Esophagus muscularis mucosa (tissue), 4 donors: ENCODE measurements around the gene URI1. TPM values are rescaled to one million over a fixed set of nuclear protein-coding genes. Genes with fewer than 3 reads are reported as not detected.
A peak's percentile ranks its signal among the peaks of the same experiment; 100 is the strongest.

Experiments
- DNase-seq: peaks from one replicate; pipeline ENCODE4 v3.0.0-alpha.2; 2017; ENCODE audit errors: extremely low spot score
- H3K27ac ChIP-seq, 4 donors: fragments of 200-600 bp; sonication (generic); replicated peaks in 1 of 4; 1 replicate in 3 of 4; 2 replicates in 1 of 4; pipeline ENCODE4 v1.5.1; 2016 to 2019; ENCODE audit warnings: mild to moderate bottlenecking in 1 of 4
- H3K27me3 ChIP-seq, 4 donors: fragments of 200-600 bp; sonication (generic); one replicate each; pipeline versions ENCODE4 v1.5.1 to v1.6.0; 2016 to 2019
- H3K36me3 ChIP-seq, 4 donors: fragments of 200-600 bp; sonication (generic); one replicate each; pipeline ENCODE4 v1.5.1; 2016 to 2019
- H3K4me1 ChIP-seq, 4 donors: fragments of 200-600 bp; sonication (generic); one replicate each; pipeline ENCODE4 v1.5.1; 2016 to 2019
- H3K4me3 ChIP-seq, 4 donors: fragments of 200-600 bp; sonication (generic); 1 replicate in 2 of 4; 2 replicates in 2 of 4; pipeline ENCODE4 v1.5.1; 2016 to 2019; ENCODE audit warnings: mild to moderate bottlenecking in 4 of 4, moderate library complexity in 1 of 4
- H3K9me3 ChIP-seq, 4 donors: fragments of 200-600 bp; sonication (generic); 1 replicate in 3 of 4; 2 replicates in 1 of 4; pipeline ENCODE4 v1.5.1; 2016 to 2019
- EP300 ChIP-seq: sonication (generic); formaldehyde crosslinking; IDR thresholded peaks from one replicate; pipeline ENCODE4 v1.6.1; 2017; ENCODE audit warnings: antibody characterized with exemption
- POLR2A ChIP-seq: fragments of 450-650 bp; IDR thresholded peaks from one replicate; pipeline ENCODE4 v1.6.1; 2017; ENCODE audit warnings: antibody characterized with exemption, moderate library complexity, mild to moderate bottlenecking, low read depth
- POLR2AphosphoS5 ChIP-seq, 2 donors: sonication (generic); formaldehyde crosslinking; IDR thresholded peaks; one replicate each; pipeline ENCODE4 v1.6.1; 2017; ENCODE audit warnings: antibody characterized with exemption in 2 of 2
- WGBS: methylation state at CpG from one replicate; pipeline ENCODE4 v1.1.5; 2018; 5-methylcytosine and 5-hydroxymethylcytosine counted together
- intact Hi-C: fragments of 100-400 bp; cut with DNase I; formaldehyde crosslinking; loops from one replicate; pipeline ENCODE4 v1.15.1; 2023
- total RNA-seq, 4 donors: library from RNA; depleted of rRNA; stranded (reverse); fragments of >200 nt; gene quantifications; one replicate each; pipeline versions ENCODE4 v1.1.0 to v1.2.1, GENCODE V29; 2016
- TF ChIP-seq, protein P1 (sequence below), 3 experiments: fragments of 200-600 bp in 2 of 3; fragments of 450-650 bp in 1 of 3; sonication (generic) in 2 of 3; IDR thresholded peaks; one replicate each; pipeline ENCODE4 v1.5.1; 2017 to 2019; ENCODE audit warnings: antibody characterized with exemption in 3 of 3, mild to moderate bottlenecking in 2 of 3, moderate library complexity in 1 of 3

The URI1 gene, protein sequence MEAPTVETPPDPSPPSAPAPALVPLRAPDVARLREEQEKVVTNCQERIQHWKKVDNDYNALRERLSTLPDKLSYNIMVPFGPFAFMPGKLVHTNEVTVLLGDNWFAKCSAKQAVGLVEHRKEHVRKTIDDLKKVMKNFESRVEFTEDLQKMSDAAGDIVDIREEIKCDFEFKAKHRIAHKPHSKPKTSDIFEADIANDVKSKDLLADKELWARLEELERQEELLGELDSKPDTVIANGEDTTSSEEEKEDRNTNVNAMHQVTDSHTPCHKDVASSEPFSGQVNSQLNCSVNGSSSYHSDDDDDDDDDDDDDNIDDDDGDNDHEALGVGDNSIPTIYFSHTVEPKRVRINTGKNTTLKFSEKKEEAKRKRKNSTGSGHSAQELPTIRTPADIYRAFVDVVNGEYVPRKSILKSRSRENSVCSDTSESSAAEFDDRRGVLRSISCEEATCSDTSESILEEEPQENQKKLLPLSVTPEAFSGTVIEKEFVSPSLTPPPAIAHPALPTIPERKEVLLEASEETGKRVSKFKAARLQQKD
- total RNA-seq = 10 to 100 TPM; 56.4 to 67.8 (median 59.8) TPM

GRCh38 chr19:29941828-29942403 lies at the start of gene URI1:
URI1 (plus strand) TSS chr19:29942239; CDS start chr19:29942548, 309 bp downstream.
- Histone ChIP-seq H3K9me3 (peaks cover 0 to 4% (median 0%) of the 10 kb centered on the region in 4 donors), H3K27me3 (no peaks in the 10 kb centered on the region), H3K4me3 (peak within 1 kb of the TSS; percentile 71 to 91 (median 86)), H3K27ac (peak within 1 kb of the TSS; percentile 79 to 86 (median 81)), H3K36me3 (no peaks in the 10 kb centered on the region), H3K4me1 (peaks cover 12 to 51% (median 42%) of the 10 kb centered on the region in 4 donors)
- DNase-seq = peak; percentile 95
- TF ChIP-seq POLR2AphosphoS5 (IDR thresholded peaks at IDR 0.05) = peak; percentile 61 to 65
- TF ChIP-seq, protein P1, sequence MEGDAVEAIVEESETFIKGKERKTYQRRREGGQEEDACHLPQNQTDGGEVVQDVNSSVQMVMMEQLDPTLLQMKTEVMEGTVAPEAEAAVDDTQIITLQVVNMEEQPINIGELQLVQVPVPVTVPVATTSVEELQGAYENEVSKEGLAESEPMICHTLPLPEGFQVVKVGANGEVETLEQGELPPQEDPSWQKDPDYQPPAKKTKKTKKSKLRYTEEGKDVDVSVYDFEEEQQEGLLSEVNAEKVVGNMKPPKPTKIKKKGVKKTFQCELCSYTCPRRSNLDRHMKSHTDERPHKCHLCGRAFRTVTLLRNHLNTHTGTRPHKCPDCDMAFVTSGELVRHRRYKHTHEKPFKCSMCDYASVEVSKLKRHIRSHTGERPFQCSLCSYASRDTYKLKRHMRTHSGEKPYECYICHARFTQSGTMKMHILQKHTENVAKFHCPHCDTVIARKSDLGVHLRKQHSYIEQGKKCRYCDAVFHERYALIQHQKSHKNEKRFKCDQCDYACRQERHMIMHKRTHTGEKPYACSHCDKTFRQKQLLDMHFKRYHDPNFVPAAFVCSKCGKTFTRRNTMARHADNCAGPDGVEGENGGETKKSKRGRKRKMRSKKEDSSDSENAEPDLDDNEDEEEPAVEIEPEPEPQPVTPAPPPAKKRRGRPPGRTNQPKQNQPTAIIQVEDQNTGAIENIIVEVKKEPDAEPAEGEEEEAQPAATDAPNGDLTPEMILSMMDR (IDR thresholded peaks at IDR 0.05) = peak in 1 of 3 experiments; percentile 9
- TF ChIP-seq POLR2A = no peak
- intact Hi-C loops = loop anchor here (5.0 kb wide), 1 partner anchor 130 kb away; the partner anchor contains the start of gene CCNE1
- WGBS = under 1% methylated on average over 12 of the region's 59 CpGs

GRCh38 chr19:29893606-29894284 lies 48.3 kb upstream of the URI1 start:
- H3K27me3 ChIP-seq = no peaks in the 10 kb centered on the region
- no peak for DNase-seq
- H3K9me3 ChIP-seq = no peaks in the 10 kb centered on the region
- H3K36me3 ChIP-seq = no peaks in the 10 kb centered on the region
- TF ChIP-seq POLR2AphosphoS5 (IDR thresholded peaks at IDR 0.05) (no peak), POLR2A (no peak), EP300 (no peak)
- TF ChIP-seq, protein P1 (IDR thresholded peaks at IDR 0.05) = no peak
- WGBS = 61% methylated on average over 11 of the region's 11 CpGs
- intact Hi-C loops = no loop called here
- H3K4me3 ChIP-seq = no peak overlapping the region
- no peak overlapping the region for H3K27ac ChIP-seq
- no peaks in the 10 kb centered on the region for H3K4me1 ChIP-seq

DNA sequence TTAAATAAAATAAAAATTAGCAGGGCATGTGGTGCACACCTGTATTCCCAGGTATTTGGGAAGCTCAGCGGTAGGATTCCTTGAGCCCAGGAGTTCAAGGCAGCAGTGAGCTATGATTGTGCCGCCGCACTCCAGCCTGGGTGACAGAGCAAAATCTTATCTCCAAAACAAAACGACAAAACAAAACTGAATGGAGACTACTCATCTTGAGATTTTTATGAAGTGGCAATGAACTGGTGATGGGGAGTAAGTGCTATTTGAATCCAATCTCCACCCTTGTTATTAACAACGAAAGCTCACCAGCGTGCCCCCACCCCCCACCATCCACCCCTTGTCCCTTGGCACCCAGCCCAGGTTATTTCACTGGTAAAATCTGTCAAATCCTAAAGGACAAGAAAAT lies 45.2 kb upstream of the URI1 start:
- WGBS = 73% methylated on average over 6 of the region's 6 CpGs
- H3K27me3 ChIP-seq = no peaks in the 10 kb centered on the region
- H3K36me3 ChIP-seq = no peaks in the 10 kb centered on the region
- H3K27ac ChIP-seq = no peak overlapping the region
- no peak for TF ChIP-seq POLR2A
- TF ChIP-seq, protein P1 (IDR thresholded peaks at IDR 0.05) = no peak
- TF ChIP-seq EP300 = no peak
- no peak for TF ChIP-seq POLR2AphosphoS5 (IDR thresholded peaks at IDR 0.05)
- intact Hi-C loops = no loop called here
- no peak overlapping the region for H3K4me3 ChIP-seq
- DNase-seq = no peak
- no peaks in the 10 kb centered on the region for H3K4me1 ChIP-seq
- no peaks in the 10 kb centered on the region for H3K9me3 ChIP-seq

- Histone ChIP-seq H3K36me3 (no peaks in the 10 kb centered on the region), H3K27ac (no peak overlapping the region), H3K27me3 (no peaks in the 10 kb centered on the region), H3K4me3 (no peak overlapping the region), H3K4me1 (no peaks in the 10 kb centered on the region), H3K9me3 (no peaks in the 10 kb centered on the region)
- no peak for DNase-seq
- WGBS = 64% methylated on average over 3 of the region's 3 CpGs
- TF ChIP-seq POLR2A = no peak
- no peak for TF ChIP-seq POLR2AphosphoS5 (IDR thresholded peaks at IDR 0.05)
- TF ChIP-seq, protein P1 (IDR thresholded peaks at IDR 0.05) = no peak
- TF ChIP-seq EP300 = no peak
- intact Hi-C loops = no loop called here
These were observed 44.6 kb upstream of the URI1 start for GRCh38 chr19:29897466-29897865.
